Endothelial cell of umbilical vein (primary cell): Measurements from ENCODE around the gene NFILZ. TPM values are rescaled to one million over a fixed set of nuclear protein-coding genes. Genes with fewer than 3 reads are reported as not detected.

Experiments
- BruUV-seq: library from RNA; stranded (reverse); fragments of 400-500 nt; replicated peaks from 2 replicates; lab custom pipeline; 2021; lab: Mats Ljungman, UMichigan
- CTCF ChIA-PET: fragments of 300-600, 350-600 bp; sonication (Branson Sonifier 250); formaldehyde crosslinking; loops from one replicate; lab custom pipeline; 2021; ENCODE audit warnings: antibody characterized with exemption, inconsistent platforms; lab: Charles Lee
- POLR2A ChIA-PET: fragments of 300-600, 350-600 bp; sonication (Branson Sonifier 250); formaldehyde crosslinking; loops from one replicate; lab custom pipeline; 2021; ENCODE audit warnings: antibody characterized with exemption, inconsistent platforms; lab: Charles Lee
- DNase-seq: peaks from one replicate; pipeline ENCODE4 v3.0.0-alpha.2; 2011; ENCODE audit warnings: low read depth, low spot score
- FAIRE-seq: peaks from 2 replicates; lab custom pipeline; 2011; peaks lifted over from hg19 to GRCh38; lab: Jason Lieb, UNC
- H2AFZ ChIP-seq: 2 replicates; pipeline ENCODE4 v1.6.0; 2012; ENCODE audit warnings: low read depth, low read length, control low read depth, inconsistent platforms
- H3K27ac ChIP-seq: 2 replicates; pipeline ENCODE4 v1.5.1; 2011; ENCODE audit warnings: low read depth, mild to moderate bottlenecking, control low read depth, low read length, moderate library complexity; ENCODE audit not compliant: insufficient read depth
- H3K27me3 ChIP-seq, 2 experiments: 2 replicates each; pipeline versions ENCODE4 v1.6.0 to v1.6.1; 2011; ENCODE audit warnings: low read length in 2 of 2, mixed read lengths in 1 of 2; ENCODE audit not compliant: control insufficient read depth in 2 of 2, insufficient read depth in 2 of 2
- H3K36me3 ChIP-seq, 2 experiments: 2 replicates in 1 of 2; 3 replicates in 1 of 2; pipeline ENCODE4 v1.5.1; 2011; ENCODE audit warnings: low read length in 2 of 2, mild to moderate bottlenecking in 1 of 2, moderate library complexity in 1 of 2; ENCODE audit not compliant: control insufficient read depth in 2 of 2, insufficient read depth in 2 of 2; ENCODE audit errors: extremely low read depth in 1 of 2
- H3K4me1 ChIP-seq: 3 replicates; pipeline ENCODE4 v1.5.1; 2011; ENCODE audit warnings: mild to moderate bottlenecking, low read length; ENCODE audit not compliant: control insufficient read depth, insufficient read depth; ENCODE audit errors: extremely low read depth
- H3K4me2 ChIP-seq: 2 replicates; pipeline ENCODE4 v1.6.1; 2011; ENCODE audit warnings: low read length, control low read depth, mixed read lengths; ENCODE audit not compliant: insufficient read depth
- H3K4me3 ChIP-seq, 3 experiments: fragments of 200-600 bp in 1 of 3; sonication (generic), shearing (Covaris generic) in 1 of 3; replicated peaks in 1 of 3; 2 replicates each; pipeline ENCODE4 v1.5.1; 2011 to 2016; ENCODE audit warnings: control low read depth in 3 of 3, low read length in 3 of 3, mild to moderate bottlenecking in 2 of 3, inconsistent platforms in 1 of 3, low read depth in 1 of 3, moderate library complexity in 1 of 3; ENCODE audit not compliant: insufficient read depth in 1 of 3
- H3K79me2 ChIP-seq: 2 replicates; pipeline ENCODE4 v1.6.0; 2012; ENCODE audit warnings: low read length, inconsistent platforms; ENCODE audit not compliant: control insufficient read depth, insufficient read depth
- H3K9ac ChIP-seq: replicated peaks from 2 replicates; pipeline ENCODE3; 2011; ENCODE audit warnings: low read length, control low read depth; ENCODE audit not compliant: insufficient read depth; ENCODE audit errors: extremely low read depth
- H3K9me1 ChIP-seq: replicated peaks from 3 replicates; pipeline ENCODE4 v1.6.0; 2011; ENCODE audit warnings: mild to moderate bottlenecking, low read length; ENCODE audit not compliant: control insufficient read depth, insufficient read depth; ENCODE audit errors: extremely low read depth
- H3K9me3 ChIP-seq: replicated peaks from 2 replicates; pipeline ENCODE4 v1.5.1; 2012; ENCODE audit warnings: low read length, inconsistent platforms; ENCODE audit not compliant: control insufficient read depth, insufficient read depth
- H4K20me1 ChIP-seq: replicated peaks from 2 replicates; pipeline ENCODE3; 2011; ENCODE audit warnings: mild to moderate bottlenecking, low read length; ENCODE audit not compliant: control insufficient read depth, insufficient read depth; ENCODE audit errors: extremely low read depth
- EZH2 ChIP-seq: IDR thresholded peaks from 2 replicates; pipeline ENCODE4 v1.6.1; 2012; ENCODE audit warnings: borderline replicate concordance, low read depth, mild to moderate bottlenecking, moderate library complexity, low read length, inconsistent platforms; ENCODE audit not compliant: severe bottlenecking
- FOS ChIP-seq: IDR thresholded peaks from 2 replicates; pipeline ENCODE4 v1.6.1; 2011; ENCODE audit warnings: mild to moderate bottlenecking, low read length, moderate library complexity, borderline replicate concordance; ENCODE audit not compliant: insufficient read depth
- GATA2 ChIP-seq: IDR thresholded peaks from 2 replicates; pipeline ENCODE4 v1.7.0; 2011; ENCODE audit warnings: low read depth, mild to moderate bottlenecking, moderate library complexity, mixed read lengths, low read length; ENCODE audit not compliant: insufficient read length, insufficient read depth
- JUN ChIP-seq: IDR thresholded peaks from 2 replicates; pipeline ENCODE4 v1.6.1; 2011; ENCODE audit warnings: borderline replicate concordance, low read depth; ENCODE audit not compliant: insufficient read length, insufficient read depth
- MYC ChIP-seq: IDR thresholded peaks from one replicate; pipeline ENCODE4 v1.6.1; 2011; ENCODE audit warnings: mild to moderate bottlenecking, low read depth, low read length
- POLR2A ChIP-seq: IDR thresholded peaks from 2 replicates; pipeline ENCODE4 v1.6.1; 2012; ENCODE audit warnings: low read depth, mild to moderate bottlenecking, control low read depth, low read length
- POLR2AphosphoS5 ChIP-seq: IDR thresholded peaks from 2 replicates; pipeline ENCODE4 v1.6.1; 2012; ENCODE audit warnings: low read depth, mild to moderate bottlenecking, control low read depth, low read length, moderate library complexity; ENCODE audit not compliant: insufficient read depth
- dilution Hi-C: fragments of 300-500 bp; cut with MboI; formaldehyde crosslinking; loops from one replicate; pipeline ENCODE4 v1.15.0; 2019; ENCODE audit warnings: low sequenced_read_pairs; ENCODE audit not compliant: extremely low pct_ligation_motif_present
- intact Hi-C: fragments of 100-400 bp; cut with micrococcal nuclease; formaldehyde crosslinking; loops from one replicate; pipeline ENCODE4 v1.10.0; 2022
- polyA plus RNA-seq, 4 experiments: library from polyadenylated mRNA; depleted of rRNA in 3 of 4; stranded (reverse) in 3 of 4; unstranded in 1 of 4; fragments of >200 nt; gene quantifications; 2 replicates each; pipeline versions ENCODE4 v1.2.1 to v1.2.3, GENCODE V29; 2011 to 2012; ENCODE audit warnings: missing spikeins in 1 of 4
- total RNA-seq: library from RNA; stranded (reverse); gene quantifications from 2 replicates; pipeline ENCODE4 v1.2.3, GENCODE V29; 2021
- TF ChIP-seq, protein P1 (sequence below), 2 donors: IDR thresholded peaks; 1 replicate in 1 of 2; 2 replicates in 1 of 2; pipeline ENCODE4 v1.5.1; 2011; ENCODE audit warnings: low read length in 2 of 2, mild to moderate bottlenecking in 2 of 2, moderate library complexity in 2 of 2, control low read depth in 1 of 2, inconsistent platforms in 1 of 2, low read depth in 1 of 2; ENCODE audit not compliant: insufficient read depth in 1 of 2; ENCODE audit errors: extremely low read depth in 1 of 2
- TF ChIP-seq, protein P2 (sequence below): IDR thresholded peaks from 2 replicates; pipeline ENCODE4 v1.6.1; 2011; ENCODE audit not compliant: insufficient read depth, insufficient read length

The NFILZ gene
- total and polyA plus RNA-seq, 2 donors (not counting 3 experiments of a cell fraction or from before 2014, with no cell fraction given), result not detected

DNA sequence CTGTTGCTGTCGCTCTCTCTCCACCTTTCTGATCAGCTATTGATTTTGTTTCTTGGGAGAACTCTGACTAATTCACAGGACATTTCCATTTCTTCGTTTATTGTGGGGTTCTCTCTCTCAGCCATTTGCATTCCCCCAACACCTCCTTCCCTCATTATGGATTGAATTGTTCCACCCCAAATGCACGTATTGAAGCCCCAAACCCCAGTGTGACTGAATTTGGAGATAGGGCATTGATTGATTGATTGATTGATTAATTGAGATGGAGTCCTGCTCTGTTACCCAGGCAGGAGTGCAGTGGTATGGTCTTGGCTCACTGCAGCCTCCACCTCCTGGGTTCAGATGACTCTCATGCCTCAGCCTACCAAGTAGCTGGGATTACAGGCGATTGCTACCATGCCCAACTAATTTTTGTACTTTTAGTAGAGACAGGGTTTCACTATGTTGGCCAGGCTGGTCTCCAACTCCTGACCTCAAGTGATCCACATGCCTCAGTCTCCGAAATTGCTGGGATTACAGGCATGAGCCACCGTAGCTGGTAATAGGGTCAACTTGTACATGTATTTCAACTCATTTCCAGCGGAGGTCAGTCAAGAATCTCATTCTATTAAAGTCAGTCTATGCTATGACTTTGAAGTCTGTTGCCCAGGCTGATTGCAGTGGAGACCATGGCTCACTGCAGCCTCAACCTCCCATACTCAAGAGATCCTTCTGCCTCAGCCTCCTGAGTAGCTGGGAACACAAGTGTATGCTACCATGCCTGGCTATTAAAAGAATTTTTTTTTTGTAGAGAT lies 13.6 kb downstream of the NFILZ start:
- Histone ChIP-seq H3K4me3 (no peak overlapping the region), H3K4me1 (no peaks in the 10 kb centered on the region), H3K9me3 (no peaks in the 10 kb centered on the region), H3K36me3 (no peaks in the 10 kb centered on the region), H3K27me3 (no peaks in the 10 kb centered on the region), H3K9me1 (no peaks in the 10 kb centered on the region), H3K4me2 (no peak overlapping the region), H3K9ac (no peak overlapping the region), H3K79me2 (no peaks in the 10 kb centered on the region), H3K27ac (no peak overlapping the region), H4K20me1 (no peaks in the 10 kb centered on the region), H2AFZ (no peak overlapping the region)
- DNase-seq (no peak), FAIRE-seq (no peak)
- intact Hi-C loops (no loop called here), dilution Hi-C loops (no loop called here)
- TF ChIP-seq POLR2AphosphoS5 (no peak), FOS (no peak), POLR2A (no peak), EZH2 (no peak), MYC (no peak), GATA2 (no peak), JUN (no peak)
- TF ChIP-seq, protein P1, sequence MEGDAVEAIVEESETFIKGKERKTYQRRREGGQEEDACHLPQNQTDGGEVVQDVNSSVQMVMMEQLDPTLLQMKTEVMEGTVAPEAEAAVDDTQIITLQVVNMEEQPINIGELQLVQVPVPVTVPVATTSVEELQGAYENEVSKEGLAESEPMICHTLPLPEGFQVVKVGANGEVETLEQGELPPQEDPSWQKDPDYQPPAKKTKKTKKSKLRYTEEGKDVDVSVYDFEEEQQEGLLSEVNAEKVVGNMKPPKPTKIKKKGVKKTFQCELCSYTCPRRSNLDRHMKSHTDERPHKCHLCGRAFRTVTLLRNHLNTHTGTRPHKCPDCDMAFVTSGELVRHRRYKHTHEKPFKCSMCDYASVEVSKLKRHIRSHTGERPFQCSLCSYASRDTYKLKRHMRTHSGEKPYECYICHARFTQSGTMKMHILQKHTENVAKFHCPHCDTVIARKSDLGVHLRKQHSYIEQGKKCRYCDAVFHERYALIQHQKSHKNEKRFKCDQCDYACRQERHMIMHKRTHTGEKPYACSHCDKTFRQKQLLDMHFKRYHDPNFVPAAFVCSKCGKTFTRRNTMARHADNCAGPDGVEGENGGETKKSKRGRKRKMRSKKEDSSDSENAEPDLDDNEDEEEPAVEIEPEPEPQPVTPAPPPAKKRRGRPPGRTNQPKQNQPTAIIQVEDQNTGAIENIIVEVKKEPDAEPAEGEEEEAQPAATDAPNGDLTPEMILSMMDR (IDR thresholded peaks at IDR 0.05; ENCODE audit: extremely low read depth in 1 of 2, insufficient read depth in 1 of 2, low read depth in 1 of 2, low read length in 2 of 2), result no peak
- TF ChIP-seq, protein P2, sequence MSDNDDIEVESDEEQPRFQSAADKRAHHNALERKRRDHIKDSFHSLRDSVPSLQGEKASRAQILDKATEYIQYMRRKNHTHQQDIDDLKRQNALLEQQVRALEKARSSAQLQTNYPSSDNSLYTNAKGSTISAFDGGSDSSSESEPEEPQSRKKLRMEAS, result no peak
- CTCF ChIA-PET, result interaction anchor here (1.5 to 2.4 kb wide), 2 partner anchors 10 to 63 kb away, joined by 4 to 7 read pairs; no protein-coding TSS in a partner anchor
- no TSS peak for BruUV-seq
- POLR2A ChIA-PET, result no interaction called here
